ENCODE measurements around the gene FOXA2. TPM values are rescaled to one million over a fixed set of nuclear protein-coding genes. Genes with fewer than 3 reads are reported as not detected.

The FOXA2 gene
- polyA plus RNA-seq, 3 donors, result 0.06 TPM; not detected in 2

GRCh38 chr20:22544462-22544861, 39.9 kb downstream of the FOXA2 start:
- DNase-seq (ENCODE audit: low read depth in 3 of 3, low spot score in 2 of 3), result no peak

- no peak for DNase-seq (ENCODE audit: low read depth in 3 of 3, low spot score in 2 of 3)
Observed at GRCh38 chr20:22542427-22542826, 41.9 kb downstream of the FOXA2 start.

GRCh38 chr20:22540832-22541231, 43.5 kb downstream of the FOXA2 start:
- DNase-seq (ENCODE audit: low read depth in 3 of 3, low spot score in 2 of 3), result no peak

GRCh38 chr20:22536956-22537756, 47.2 kb downstream of the FOXA2 start:
- DNase-seq (ENCODE audit: low read depth in 3 of 3, low spot score in 2 of 3), result no peak

GRCh38 chr20:22536141-22536828, 48.1 kb downstream of the FOXA2 start:
- DNase-seq (ENCODE audit: low read depth in 3 of 3, low spot score in 2 of 3), result no peak

GRCh38 chr20:22535483-22535882, 48.9 kb downstream of the FOXA2 start:
- DNase-seq (ENCODE audit: low read depth in 3 of 3, low spot score in 2 of 3), result no peak

- no peak for DNase-seq (ENCODE audit: low read depth in 3 of 3, low spot score in 2 of 3)
Observed at GRCh38 chr20:22533823-22534751, 50.3 kb downstream of the FOXA2 start.

GRCh38 chr20:22532598-22532997, 51.8 kb downstream of the FOXA2 start:
- DNase-seq (ENCODE audit: low read depth in 3 of 3, low spot score in 2 of 3), result no peak

GRCh38 chr20:22531756-22532155, 52.6 kb downstream of the FOXA2 start:
- no peak for DNase-seq (ENCODE audit: low read depth in 3 of 3, low spot score in 2 of 3)

GRCh38 chr20:22531056-22531615, 53.2 kb downstream of the FOXA2 start:
- no peak for DNase-seq (ENCODE audit: low read depth in 3 of 3, low spot score in 2 of 3)

Measured in right renal cortex interstitium (tissue), 3 donors.